GM19324 (cell line): ENCODE results near the gene GPT2.

ENCODE experiments used
- ATAC-seq: cut with Tn5 transposase; IDR thresholded peaks from one replicate; pipeline ENCODE4 v1.9.1; 2021; ENCODE audit warnings: mild to moderate bottlenecking, moderate library complexity; ENCODE audit not compliant: unreplicated experiment, low FRiP score

GPT2 gene

GRCh38 chr16:46895399-46896313 lies 11.5 kb downstream of the GPT2 start:
- no peak for ATAC-seq

GRCh38 chr16:46896314-46896968 lies 12.3 kb downstream of the GPT2 start:
- no peak for ATAC-seq

- no peak for ATAC-seq
Measured at GRCh38 chr16:46897471-46897870, 13.3 kb downstream of the GPT2 start.

- ATAC-seq, result no peak
Measured at GRCh38 chr16:46898006-46898405, 13.8 kb downstream of the GPT2 start.

- ATAC-seq, result no peak
Measured at GRCh38 chr16:46899443-46900143, 15.4 kb downstream of the GPT2 start.

- no peak for ATAC-seq
Measured at GRCh38 chr16:46900455-46901235, 16.5 kb downstream of the GPT2 start.

GRCh38 chr16:46901709-46902108 lies 17.5 kb downstream of the GPT2 start:
- ATAC-seq, result no peak

GRCh38 chr16:46903255-46903905 lies 19.2 kb downstream of the GPT2 start:
- no peak for ATAC-seq

- no peak for ATAC-seq
Measured at GRCh38 chr16:46904471-46904870, 20.3 kb downstream of the GPT2 start.

GRCh38 chr16:46906360-46907060 lies 22.3 kb downstream of the GPT2 start:
- ATAC-seq, result no peak

- ATAC-seq, result no peak
Measured at GRCh38 chr16:46907061-46907774, 23.1 kb downstream of the GPT2 start.

GRCh38 chr16:46908540-46909372 lies 24.6 kb downstream of the GPT2 start:
- ATAC-seq, result no peak

- ATAC-seq, result peak; percentile 45
Measured at GRCh38 chr16:46911038-46911437, 26.9 kb downstream of the GPT2 start.

- ATAC-seq, result no peak
Measured at GRCh38 chr16:46911650-46912049, 27.5 kb downstream of the GPT2 start.

GRCh38 chr16:46914556-46915201 lies 30.5 kb downstream of the GPT2 start:
- no peak for ATAC-seq

- no peak for ATAC-seq
Measured at GRCh38 chr16:46915483-46916025, 31.4 kb downstream of the GPT2 start.

GRCh38 chr16:46916980-46917379 lies 32.8 kb downstream of the GPT2 start:
- no peak for ATAC-seq
